Erythroblast (primary cell): ENCODE data around the gene PNMA6E.

ENCODE experiments used
- GATA1 ChIP-seq: IDR thresholded peaks from 2 replicates; pipeline ENCODE4 v1.6.1; 2011; ENCODE audit warnings: low read depth, mild to moderate bottlenecking, control low read depth, low read length, moderate library complexity
- POLR2A ChIP-seq: IDR thresholded peaks from 2 replicates; pipeline ENCODE4 v1.6.1; 2011; ENCODE audit warnings: mild to moderate bottlenecking, low read length

DNA sequence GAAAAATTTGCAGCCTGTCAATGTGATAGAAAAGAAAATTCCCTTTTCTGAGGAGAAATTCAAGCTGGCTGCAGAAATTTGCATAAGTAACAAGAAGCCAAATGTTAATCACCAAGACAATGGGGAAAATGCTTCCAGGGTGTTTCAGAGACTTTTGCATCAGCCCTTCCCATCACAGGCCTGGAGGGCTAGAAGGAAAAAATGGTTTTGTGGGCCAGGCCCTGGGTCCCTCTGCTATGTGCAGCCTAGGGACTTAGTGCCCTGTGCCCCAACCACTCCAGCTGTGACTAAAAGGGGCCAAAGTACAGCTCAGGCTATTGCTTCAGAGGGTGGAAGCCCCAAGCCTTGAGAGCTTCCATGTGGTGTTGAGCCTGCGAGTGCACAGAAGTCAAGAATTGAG lies 43.3 kb downstream of the PNMA6E start:
- TF ChIP-seq POLR2A (no peak), GATA1 (no peak)
